HepG2 (cell line): ENCODE measurements around the gene SND1. TPM values are rescaled to one million over a fixed set of nuclear protein-coding genes. Genes with fewer than 3 reads are reported as not detected.

Source experiments
- ATAC-seq: fragments of 200-7000 bp; cut with Tn5 transposase; 3 replicates; pipeline ENCODE4 v1.9.1; 2020; ENCODE audit warnings: mild to moderate bottlenecking, moderate library complexity
- BruUV-seq: library from RNA; stranded (reverse); fragments of 400-500 nt; replicated peaks from 2 replicates; lab custom pipeline; 2021; lab: Mats Ljungman, UMichigan
- CTCF ChIA-PET: fragments of 300-600 bp; formaldehyde crosslinking; extraction: SDS; loops from one replicate; lab custom pipeline; 2021; ENCODE audit warnings: low total read pairs, inconsistent platforms, low intra/inter-chr PET ratio; lab: Yijun Ruan, JAX
- POLR2A ChIA-PET: fragments of 350-600 bp; sonication (Branson Sonifier 250); formaldehyde crosslinking; loops from one replicate; lab custom pipeline; 2020; ENCODE audit warnings: antibody characterized with exemption, inconsistent platforms; lab: Yijun Ruan, JAX
- DNase-seq: peaks from one replicate; pipeline ENCODE4 v3.0.0-alpha.2; 2015; ENCODE audit warnings: low spot score
- FAIRE-seq: peaks from 3 replicates; lab custom pipeline; 2011; peaks lifted over from hg19 to GRCh38; lab: Jason Lieb, UNC
- H2AFZ ChIP-seq: one replicate; pipeline ENCODE4 v1.6.1; 2011; ENCODE audit warnings: low read length, inconsistent platforms
- H3K27ac ChIP-seq: fragments of 300-600 bp; 3 replicates; pipeline ENCODE4 v1.8.0; 2011; ENCODE audit warnings: mixed run types, mild to moderate bottlenecking, mixed read lengths, low read length, inconsistent platforms; ENCODE audit not compliant: insufficient read depth; ENCODE audit errors: extremely low read length
- H3K27me3 ChIP-seq, 2 experiments: fragments of 200-600 bp in 1 of 2; 2 replicates in 1 of 2; 3 replicates in 1 of 2; pipeline versions ENCODE4 v1.6.0 to v1.8.0; 2011; ENCODE audit warnings: low read length in 2 of 2, mild to moderate bottlenecking in 2 of 2, moderate library complexity in 2 of 2, inconsistent platforms in 1 of 2; ENCODE audit not compliant: insufficient read depth in 2 of 2, control insufficient read depth in 1 of 2
- H3K36me3 ChIP-seq, 2 experiments: fragments of 200-600 bp in 1 of 2; replicated peaks in 1 of 2; 2 replicates in 1 of 2; 3 replicates in 1 of 2; pipeline versions ENCODE4 v1.5.1 to v1.8.0; 2011; ENCODE audit warnings: low read length in 2 of 2, inconsistent platforms in 1 of 2; ENCODE audit not compliant: insufficient read depth in 2 of 2, control insufficient read depth in 1 of 2
- H3K4me1 ChIP-seq: 2 replicates; pipeline ENCODE4 v1.5.1; 2012; ENCODE audit warnings: low read length, inconsistent platforms; ENCODE audit not compliant: insufficient read depth
- H3K4me2 ChIP-seq: 2 replicates; pipeline ENCODE4 v1.6.0; 2011; ENCODE audit warnings: low read depth, low read length, inconsistent platforms
- H3K4me3 ChIP-seq, 3 experiments: fragments of 200-600 bp in 1 of 3; sonication (generic), shearing (Covaris generic) in 1 of 3; replicated peaks in 1 of 3; 2 replicates each; pipeline ENCODE4 v1.5.1; 2011 to 2016; ENCODE audit warnings: low read length in 3 of 3, inconsistent platforms in 2 of 3, low read depth in 2 of 3, mild to moderate bottlenecking in 2 of 3, control low read depth in 1 of 3, mixed read lengths in 1 of 3; ENCODE audit not compliant: insufficient read depth in 1 of 3
- H3K79me2 ChIP-seq: one replicate; pipeline ENCODE4 v1.6.1; 2011; ENCODE audit warnings: low read length, inconsistent platforms; ENCODE audit not compliant: insufficient read depth
- H3K9ac ChIP-seq: 2 replicates; pipeline ENCODE4 v1.6.0; 2011; ENCODE audit warnings: mild to moderate bottlenecking, low read depth, low read length, inconsistent platforms; ENCODE audit not compliant: insufficient read depth
- H3K9me3 ChIP-seq: 2 replicates; pipeline ENCODE4 v1.5.1; 2012; ENCODE audit warnings: mild to moderate bottlenecking, low read length
- H4K20me1 ChIP-seq: 2 replicates; pipeline ENCODE4 v1.6.0; 2011; ENCODE audit warnings: inconsistent platforms, mild to moderate bottlenecking, low read length, moderate library complexity; ENCODE audit not compliant: insufficient read depth
- FOXM1 ChIP-seq: sonication (generic); formaldehyde crosslinking; IDR thresholded peaks from 2 replicates; pipeline ENCODE4 v1.5.0; 2020; ENCODE audit warnings: missing genetic modification reagents
- GATAD2A ChIP-seq: IDR thresholded peaks from 2 replicates; pipeline ENCODE4 v1.6.1; 2016
- SKI ChIP-seq: fragments of 450-650 bp; IDR thresholded peaks from one replicate; pipeline ENCODE4 v1.6.1; 2018; ENCODE audit warnings: mild to moderate bottlenecking; ENCODE audit not compliant: partially characterized antibody
- SP140L ChIP-seq: sonication (generic); formaldehyde crosslinking; IDR thresholded peaks from 2 replicates; pipeline ENCODE4 v1.4.0; 2020; ENCODE audit warnings: missing genetic modification reagents, borderline replicate concordance
- ZBTB42 ChIP-seq: sonication (generic); formaldehyde crosslinking; IDR thresholded peaks from 2 replicates; pipeline ENCODE4 v1.5.0; 2020; ENCODE audit warnings: mild to moderate bottlenecking, missing genetic modification reagents
- ZNF672 ChIP-seq: sonication (generic); formaldehyde crosslinking; IDR thresholded peaks from 2 replicates; pipeline ENCODE4 v1.8.1; 2022; ENCODE audit warnings: missing genetic modification reagents
- WGBS: methylation state at CpG from one replicate; pipeline ENCODE4 v1.1.6; 2017; ENCODE audit warnings: low lambda C conversion rate; 5-methylcytosine and 5-hydroxymethylcytosine counted together
- in situ Hi-C: cut with HindIII; loops from 2 replicates; pipeline ENCODE4 v1.10.0; 2017; ENCODE audit warnings: low pct_unique_long_range_greater_than_20kb; ENCODE audit not compliant: extremely low pct_ligation_motif_present
- intact Hi-C: fragments of 100-400 bp; cut with micrococcal nuclease; formaldehyde crosslinking; loops from one replicate; pipeline ENCODE4 v1.10.0; 2022; ENCODE audit not compliant: unreplicated experiment
- polyA plus RNA-seq, 8 experiments: library from polyadenylated mRNA; depleted of rRNA in 3 of 8; stranded (reverse) in 7 of 8; unstranded in 1 of 8; fragments of >200 nt; fragmentation: Illumina TruSeq in 4 of 8; extraction: Trizol in 4 of 8; gene quantifications; 2 replicates each; pipeline versions ENCODE4 v1.2.1 to v1.2.3, GENCODE V29; 2011 to 2016; ENCODE audit warnings: low read depth in 4 of 8, missing spikeins in 1 of 8, mixed read lengths in 1 of 8; ENCODE audit not compliant: insufficient read depth in 1 of 8
- total RNA-seq, 5 experiments: library from RNA; depleted of rRNA; stranded (reverse); fragments of >200 nt; fragmentation: Illumina TruSeq; extraction: Trizol; gene quantifications; 2 replicates each; pipeline ENCODE4 v1.2.3, GENCODE V29; 2016; ENCODE audit warnings: low read depth in 1 of 5
- TF ChIP-seq, protein P1 (sequence below): IDR thresholded peaks from 2 replicates; pipeline ENCODE4 v1.6.1; 2016; ENCODE audit warnings: missing genetic modification reagents, missing compliant biosample characterization
- TF ChIP-seq, protein P2 (sequence below): sonication (generic); formaldehyde crosslinking; IDR thresholded peaks from 2 replicates; pipeline ENCODE4 v1.9.0; 2021; ENCODE audit warnings: missing genetic modification reagents, borderline replicate concordance
- TF ChIP-seq, protein P3 (sequence below): sonication (generic); formaldehyde crosslinking; IDR thresholded peaks from 2 replicates; pipeline ENCODE4 v1.8.1; 2023; ENCODE audit warnings: mild to moderate bottlenecking, moderate library complexity, missing genetic modification reagents
- TF ChIP-seq, protein P4 (sequence below): IDR thresholded peaks from 2 replicates; pipeline ENCODE4 v1.6.1; 2016; ENCODE audit warnings: low read depth, missing genetic modification reagents, missing compliant biosample characterization
- TF ChIP-seq, protein P5 (sequence below): sonication (generic); formaldehyde crosslinking; IDR thresholded peaks from 2 replicates; pipeline ENCODE4 v1.5.0; 2020; ENCODE audit warnings: mild to moderate bottlenecking, missing genetic modification reagents

Gene SND1
- total and polyA plus RNA-seq, 2 of the 13 experiments (the other 11 are each of a cell fraction or from before 2014, with no cell fraction given): 110 to 182 TPM

DNA sequence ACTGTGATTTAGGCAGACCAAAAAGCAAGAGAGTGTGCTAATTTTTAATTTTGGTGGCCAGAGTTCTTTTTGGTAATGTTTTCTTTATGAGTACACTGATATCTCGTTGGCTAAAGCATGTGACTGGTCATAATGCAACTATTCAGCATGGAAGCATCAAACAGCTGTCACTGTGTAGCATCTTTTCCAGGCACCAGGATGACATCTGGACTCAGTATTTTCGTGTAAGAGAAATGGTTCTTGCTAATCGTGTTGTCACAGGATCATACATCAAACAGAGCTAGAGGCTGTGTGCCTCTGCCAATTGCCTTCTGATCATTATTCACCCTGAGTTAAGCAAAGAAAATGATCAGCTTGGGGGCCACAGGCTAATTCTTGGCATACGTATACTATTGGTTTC, 118.9 kb downstream of the SND1 start:
- H3K79me2 ChIP-seq: peaks cover 40% of the 10 kb centered on the region
- WGBS: 94% methylated on average over 4 of the region's 4 CpGs
- TF ChIP-seq ZBTB42 (CRISPR knock-in tag) (no peak), GATAD2A (CRISPR knock-in tag) (no peak), SKI (no peak), ZNF672 (CRISPR knock-in tag) (no peak), SP140L (no peak), FOXM1 (CRISPR knock-in tag) (no peak)
- TF ChIP-seq, protein P1, sequence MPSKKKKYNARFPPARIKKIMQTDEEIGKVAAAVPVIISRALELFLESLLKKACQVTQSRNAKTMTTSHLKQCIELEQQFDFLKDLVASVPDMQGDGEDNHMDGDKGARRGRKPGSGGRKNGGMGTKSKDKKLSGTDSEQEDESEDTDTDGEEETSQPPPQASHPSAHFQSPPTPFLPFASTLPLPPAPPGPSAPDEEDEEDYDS (CRISPR knock-in tag): no peak
- TF ChIP-seq, protein P2, sequence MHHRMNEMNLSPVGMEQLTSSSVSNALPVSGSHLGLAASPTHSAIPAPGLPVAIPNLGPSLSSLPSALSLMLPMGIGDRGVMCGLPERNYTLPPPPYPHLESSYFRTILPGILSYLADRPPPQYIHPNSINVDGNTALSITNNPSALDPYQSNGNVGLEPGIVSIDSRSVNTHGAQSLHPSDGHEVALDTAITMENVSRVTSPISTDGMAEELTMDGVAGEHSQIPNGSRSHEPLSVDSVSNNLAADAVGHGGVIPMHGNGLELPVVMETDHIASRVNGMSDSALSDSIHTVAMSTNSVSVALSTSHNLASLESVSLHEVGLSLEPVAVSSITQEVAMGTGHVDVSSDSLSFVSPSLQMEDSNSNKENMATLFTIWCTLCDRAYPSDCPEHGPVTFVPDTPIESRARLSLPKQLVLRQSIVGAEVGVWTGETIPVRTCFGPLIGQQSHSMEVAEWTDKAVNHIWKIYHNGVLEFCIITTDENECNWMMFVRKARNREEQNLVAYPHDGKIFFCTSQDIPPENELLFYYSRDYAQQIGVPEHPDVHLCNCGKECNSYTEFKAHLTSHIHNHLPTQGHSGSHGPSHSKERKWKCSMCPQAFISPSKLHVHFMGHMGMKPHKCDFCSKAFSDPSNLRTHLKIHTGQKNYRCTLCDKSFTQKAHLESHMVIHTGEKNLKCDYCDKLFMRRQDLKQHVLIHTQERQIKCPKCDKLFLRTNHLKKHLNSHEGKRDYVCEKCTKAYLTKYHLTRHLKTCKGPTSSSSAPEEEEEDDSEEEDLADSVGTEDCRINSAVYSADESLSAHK (CRISPR knock-in tag): no peak
- TF ChIP-seq, protein P3, sequence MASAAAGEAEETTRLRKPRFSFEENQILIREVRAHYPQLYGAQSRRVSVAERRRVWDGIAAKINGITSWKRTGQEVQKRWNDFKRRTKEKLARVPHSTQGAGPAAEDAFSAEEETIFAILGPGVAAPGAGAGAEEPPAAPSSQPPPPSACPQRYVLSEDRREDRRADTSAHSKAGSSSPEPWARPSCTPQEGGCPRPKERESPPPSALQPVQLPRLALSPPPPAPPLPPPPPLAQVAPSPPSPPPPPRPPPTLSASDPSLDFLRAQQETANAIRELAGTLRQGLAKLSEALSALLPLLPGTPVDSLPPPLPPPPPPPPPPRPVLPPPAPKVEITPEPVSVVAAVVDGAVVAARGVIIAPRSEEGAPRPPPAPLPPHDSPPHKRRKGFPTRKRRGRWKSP: no peak
- TF ChIP-seq, protein P4, sequence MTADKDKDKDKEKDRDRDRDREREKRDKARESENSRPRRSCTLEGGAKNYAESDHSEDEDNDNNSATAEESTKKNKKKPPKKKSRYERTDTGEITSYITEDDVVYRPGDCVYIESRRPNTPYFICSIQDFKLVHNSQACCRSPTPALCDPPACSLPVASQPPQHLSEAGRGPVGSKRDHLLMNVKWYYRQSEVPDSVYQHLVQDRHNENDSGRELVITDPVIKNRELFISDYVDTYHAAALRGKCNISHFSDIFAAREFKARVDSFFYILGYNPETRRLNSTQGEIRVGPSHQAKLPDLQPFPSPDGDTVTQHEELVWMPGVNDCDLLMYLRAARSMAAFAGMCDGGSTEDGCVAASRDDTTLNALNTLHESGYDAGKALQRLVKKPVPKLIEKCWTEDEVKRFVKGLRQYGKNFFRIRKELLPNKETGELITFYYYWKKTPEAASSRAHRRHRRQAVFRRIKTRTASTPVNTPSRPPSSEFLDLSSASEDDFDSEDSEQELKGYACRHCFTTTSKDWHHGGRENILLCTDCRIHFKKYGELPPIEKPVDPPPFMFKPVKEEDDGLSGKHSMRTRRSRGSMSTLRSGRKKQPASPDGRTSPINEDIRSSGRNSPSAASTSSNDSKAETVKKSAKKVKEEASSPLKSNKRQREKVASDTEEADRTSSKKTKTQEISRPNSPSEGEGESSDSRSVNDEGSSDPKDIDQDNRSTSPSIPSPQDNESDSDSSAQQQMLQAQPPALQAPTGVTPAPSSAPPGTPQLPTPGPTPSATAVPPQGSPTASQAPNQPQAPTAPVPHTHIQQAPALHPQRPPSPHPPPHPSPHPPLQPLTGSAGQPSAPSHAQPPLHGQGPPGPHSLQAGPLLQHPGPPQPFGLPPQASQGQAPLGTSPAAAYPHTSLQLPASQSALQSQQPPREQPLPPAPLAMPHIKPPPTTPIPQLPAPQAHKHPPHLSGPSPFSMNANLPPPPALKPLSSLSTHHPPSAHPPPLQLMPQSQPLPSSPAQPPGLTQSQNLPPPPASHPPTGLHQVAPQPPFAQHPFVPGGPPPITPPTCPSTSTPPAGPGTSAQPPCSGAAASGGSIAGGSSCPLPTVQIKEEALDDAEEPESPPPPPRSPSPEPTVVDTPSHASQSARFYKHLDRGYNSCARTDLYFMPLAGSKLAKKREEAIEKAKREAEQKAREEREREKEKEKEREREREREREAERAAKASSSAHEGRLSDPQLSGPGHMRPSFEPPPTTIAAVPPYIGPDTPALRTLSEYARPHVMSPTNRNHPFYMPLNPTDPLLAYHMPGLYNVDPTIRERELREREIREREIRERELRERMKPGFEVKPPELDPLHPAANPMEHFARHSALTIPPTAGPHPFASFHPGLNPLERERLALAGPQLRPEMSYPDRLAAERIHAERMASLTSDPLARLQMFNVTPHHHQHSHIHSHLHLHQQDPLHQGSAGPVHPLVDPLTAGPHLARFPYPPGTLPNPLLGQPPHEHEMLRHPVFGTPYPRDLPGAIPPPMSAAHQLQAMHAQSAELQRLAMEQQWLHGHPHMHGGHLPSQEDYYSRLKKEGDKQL: no peak
- TF ChIP-seq, protein P5, sequence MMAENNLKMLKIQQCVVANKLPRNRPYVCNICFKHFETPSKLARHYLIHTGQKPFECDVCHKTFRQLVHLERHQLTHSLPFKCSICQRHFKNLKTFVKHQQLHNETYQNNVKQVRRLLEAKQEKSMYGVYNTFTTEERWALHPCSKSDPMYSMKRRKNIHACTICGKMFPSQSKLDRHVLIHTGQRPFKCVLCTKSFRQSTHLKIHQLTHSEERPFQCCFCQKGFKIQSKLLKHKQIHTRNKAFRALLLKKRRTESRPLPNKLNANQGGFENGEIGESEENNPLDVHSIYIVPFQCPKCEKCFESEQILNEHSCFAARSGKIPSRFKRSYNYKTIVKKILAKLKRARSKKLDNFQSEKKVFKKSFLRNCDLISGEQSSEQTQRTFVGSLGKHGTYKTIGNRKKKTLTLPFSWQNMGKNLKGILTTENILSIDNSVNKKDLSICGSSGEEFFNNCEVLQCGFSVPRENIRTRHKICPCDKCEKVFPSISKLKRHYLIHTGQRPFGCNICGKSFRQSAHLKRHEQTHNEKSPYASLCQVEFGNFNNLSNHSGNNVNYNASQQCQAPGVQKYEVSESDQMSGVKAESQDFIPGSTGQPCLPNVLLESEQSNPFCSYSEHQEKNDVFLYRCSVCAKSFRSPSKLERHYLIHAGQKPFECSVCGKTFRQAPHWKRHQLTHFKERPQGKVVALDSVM: no peak
- TF ChIP-seq, all 625 proteins: peak for 0
- CTCF ChIA-PET: no interaction called here
- no peaks in the 10 kb centered on the region for H3K9me3 ChIP-seq
- in situ Hi-C loops (no loop called here), intact Hi-C loops (no loop called here)
- no peak overlapping the region for H3K4me3 ChIP-seq
- no peak overlapping the region for H3K9ac ChIP-seq
- FAIRE-seq (no peak), ATAC-seq (no peak), DNase-seq (no peak)
- BruUV-seq: no TSS peak
- POLR2A ChIA-PET: no interaction called here
- H3K36me3 ChIP-seq: peaks cover 0 to 11% of the 10 kb centered on the region in 2 experiments; a peak in 3 of 5 replicates
- H3K4me1 ChIP-seq: 0 out of 2 replicates have a peak, but pooled peaks cover 7% of the 10 kb centered on the region
- no peak overlapping the region for H3K27ac ChIP-seq
- H2AFZ ChIP-seq: no peak overlapping the region
- no peaks in the 10 kb centered on the region for H3K27me3 ChIP-seq
- H4K20me1 ChIP-seq: peaks cover 13% of the 10 kb centered on the region; the same call in 1 of the 2 replicates
- H3K4me2 ChIP-seq: no peak overlapping the region
